Esophagus squamous epithelium (tissue), 4 donors: ENCODE results near the gene FAM83D.

Source experiments
- CTCF ChIP-seq, 6 experiments: fragments of 450-650 bp in 4 of 6; fragments of 200-600 bp in 2 of 6; sonication (generic) in 2 of 6; IDR thresholded peaks; one replicate each; pipeline ENCODE4 v1.5.1; 2016 to 2019; ENCODE audit warnings: antibody characterized with exemption in 6 of 6, mild to moderate bottlenecking in 4 of 6, moderate library complexity in 4 of 6
- POLR2A ChIP-seq, 4 donors: fragments of 450-650 bp; IDR thresholded peaks; one replicate each; pipeline ENCODE4 v1.6.1; 2017; ENCODE audit warnings: antibody characterized with exemption in 4 of 4, mild to moderate bottlenecking in 4 of 4, moderate library complexity in 3 of 4

GRCh38 chr20:38962928-38963401 lies 36.7 kb downstream of the FAM83D start:
- TF ChIP-seq CTCF (IDR thresholded peaks at IDR 0.05) (no peak), POLR2A (IDR thresholded peaks at IDR 0.05) (no peak)
